Hepatocyte (in vitro differentiated cells): ENCODE measurements around the gene FUOM. TPM values are rescaled to one million over a fixed set of nuclear protein-coding genes. Genes with fewer than 3 reads are reported as not detected.
A peak's percentile ranks its signal among the peaks of the same experiment; 100 is the strongest.

Experiments
- DNase-seq: peaks from one replicate; pipeline ENCODE4 v3.0.0-alpha.2; 2016; ENCODE audit warnings: low spot score
- H2AFZ ChIP-seq: fragments of 200-600 bp; sonication (generic); 2 replicates; pipeline ENCODE4 v1.6.0; 2016; ENCODE audit warnings: antibody characterized with exemption, mild to moderate bottlenecking
- H3K27ac ChIP-seq: fragments of 200-600 bp; sonication (generic); 2 replicates; pipeline ENCODE4 v1.5.1; 2016; ENCODE audit warnings: mild to moderate bottlenecking
- H3K27me3 ChIP-seq: fragments of 200-600 bp; sonication (generic); 2 replicates; pipeline ENCODE4 v1.6.1; 2016
- H3K36me3 ChIP-seq: fragments of 200-600 bp; sonication (generic); replicated peaks from 2 replicates; pipeline ENCODE4 v1.5.1; 2016; ENCODE audit warnings: low read depth; ENCODE audit not compliant: insufficient read depth
- H3K4me1 ChIP-seq: fragments of 200-600 bp; sonication (generic); 2 replicates; pipeline ENCODE4 v1.5.1; 2016; ENCODE audit warnings: mild to moderate bottlenecking, moderate library complexity; ENCODE audit not compliant: insufficient read depth
- H3K4me2 ChIP-seq: fragments of 200-600 bp; sonication (generic); 2 replicates; pipeline ENCODE4 v1.6.0; 2016
- H3K4me3 ChIP-seq: fragments of 200-600 bp; sonication (generic); 2 replicates; pipeline ENCODE4 v1.5.1; 2016; ENCODE audit warnings: mild to moderate bottlenecking
- H3K79me2 ChIP-seq: fragments of 200-600 bp; sonication (generic); 2 replicates; pipeline ENCODE4 v1.6.0; 2017; ENCODE audit warnings: mild to moderate bottlenecking
- H3K9me2 ChIP-seq: fragments of 200-600 bp; sonication (generic); replicated peaks from 2 replicates; pipeline ENCODE4 v1.6.0; 2017; ENCODE audit warnings: mild to moderate bottlenecking; ENCODE audit not compliant: insufficient read depth
- H3K9me3 ChIP-seq: fragments of 200-600 bp; sonication (generic); 2 replicates; pipeline ENCODE4 v1.5.1; 2016; ENCODE audit warnings: low read depth, mild to moderate bottlenecking
- H4K20me1 ChIP-seq: fragments of 200-600 bp; sonication (generic); 2 replicates; pipeline ENCODE4 v1.6.0; 2016; ENCODE audit warnings: mild to moderate bottlenecking; ENCODE audit not compliant: insufficient read depth, poor library complexity, severe bottlenecking
- EZH2 ChIP-seq: fragments of 200-600 bp; sonication (generic); IDR thresholded peaks from 2 replicates; pipeline ENCODE4 v1.6.1; 2016; ENCODE audit warnings: antibody characterized with exemption, mild to moderate bottlenecking, borderline replicate concordance
- EZH2phosphoT487 ChIP-seq: fragments of 200-600 bp; sonication (generic); IDR thresholded peaks from one replicate; pipeline ENCODE4 v1.6.1; 2018; ENCODE audit warnings: antibody characterized with exemption, mild to moderate bottlenecking, low read depth, moderate library complexity; ENCODE audit not compliant: unreplicated experiment, severe bottlenecking
- WGBS: methylation state at CpG from one replicate; pipeline ENCODE4 v1.1.6; 2016; ENCODE audit warnings: low lambda C conversion rate; ENCODE audit errors: missing lambda C conversion rate; 5-methylcytosine and 5-hydroxymethylcytosine counted together
- polyA plus RNA-seq: library from polyadenylated mRNA; unstranded; fragments of >200 nt; fragmentation: Nextera tagmentation; extraction: Ambion mirVana; gene quantifications from 2 replicates; pipeline ENCODE4 v1.2.1, GENCODE V29; 2016
- total RNA-seq: library from RNA; depleted of rRNA; stranded (reverse); fragments of >200 nt; gene quantifications from 2 replicates; pipeline ENCODE4 v1.2.3, GENCODE V29; 2014
- TF ChIP-seq, protein P1 (sequence below): fragments of 200-600 bp; sonication (generic); IDR thresholded peaks from 2 replicates; pipeline ENCODE4 v1.5.1; 2016; ENCODE audit warnings: antibody characterized with exemption, mild to moderate bottlenecking; ENCODE audit not compliant: poor library complexity

FUOM gene
- total and polyA plus RNA-seq, 2 experiments from 2014 or later, result 31.1 to 34.6 TPM

GRCh38 chr10:133309100-133309719 lies 48.6 kb downstream of the FUOM start:
- Histone ChIP-seq H3K4me3 (peak overlapping the region; percentile 100), H3K9me3 (no peaks in the 10 kb centered on the region), H2AFZ (peak overlapping the region; percentile 97), H3K27me3 (no peaks in the 10 kb centered on the region), H3K9me2 (no peaks in the 10 kb centered on the region), H3K4me2 (peak overlapping the region; percentile 95), H3K4me1 (peaks cover 7% of the 10 kb centered on the region), H3K79me2 (peaks cover 42% of the 10 kb centered on the region), H3K36me3 (no peaks in the 10 kb centered on the region), H4K20me1 (peaks cover 35% of the 10 kb centered on the region), H3K27ac (peak overlapping the region; percentile 100)
- TF ChIP-seq EZH2phosphoT487 (no peak), EZH2 (no peak)
- TF ChIP-seq, protein P1, sequence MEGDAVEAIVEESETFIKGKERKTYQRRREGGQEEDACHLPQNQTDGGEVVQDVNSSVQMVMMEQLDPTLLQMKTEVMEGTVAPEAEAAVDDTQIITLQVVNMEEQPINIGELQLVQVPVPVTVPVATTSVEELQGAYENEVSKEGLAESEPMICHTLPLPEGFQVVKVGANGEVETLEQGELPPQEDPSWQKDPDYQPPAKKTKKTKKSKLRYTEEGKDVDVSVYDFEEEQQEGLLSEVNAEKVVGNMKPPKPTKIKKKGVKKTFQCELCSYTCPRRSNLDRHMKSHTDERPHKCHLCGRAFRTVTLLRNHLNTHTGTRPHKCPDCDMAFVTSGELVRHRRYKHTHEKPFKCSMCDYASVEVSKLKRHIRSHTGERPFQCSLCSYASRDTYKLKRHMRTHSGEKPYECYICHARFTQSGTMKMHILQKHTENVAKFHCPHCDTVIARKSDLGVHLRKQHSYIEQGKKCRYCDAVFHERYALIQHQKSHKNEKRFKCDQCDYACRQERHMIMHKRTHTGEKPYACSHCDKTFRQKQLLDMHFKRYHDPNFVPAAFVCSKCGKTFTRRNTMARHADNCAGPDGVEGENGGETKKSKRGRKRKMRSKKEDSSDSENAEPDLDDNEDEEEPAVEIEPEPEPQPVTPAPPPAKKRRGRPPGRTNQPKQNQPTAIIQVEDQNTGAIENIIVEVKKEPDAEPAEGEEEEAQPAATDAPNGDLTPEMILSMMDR, result no peak
- DNase-seq, result peak; percentile 96
- 71% methylated on average over 16 of the region's 46 CpGs for WGBS

- Histone ChIP-seq H3K4me3 (peak within 1 kb of the TSS; percentile 100), H3K9me2 (no peaks in the 10 kb centered on the region), H3K79me2 (peaks cover 48% of the 10 kb centered on the region), H3K36me3 (no peaks in the 10 kb centered on the region), H3K9me3 (no peaks in the 10 kb centered on the region), H4K20me1 (peaks cover 41% of the 10 kb centered on the region), H3K27ac (peak within 1 kb of the TSS; percentile 100), H2AFZ (peak within 1 kb of the TSS; percentile 97), H3K4me1 (peaks cover 7% of the 10 kb centered on the region), H3K27me3 (no peaks in the 10 kb centered on the region), H3K4me2 (peak within 1 kb of the TSS; percentile 95)
- peak; percentile 94 for DNase-seq
- WGBS, result 2% methylated on average over 53 of the region's 89 CpGs
- TF ChIP-seq, protein P1, result peak; percentile 20
- TF ChIP-seq EZH2phosphoT487 (no peak), EZH2 (no peak)
Observed at GRCh38 chr10:133308421-133309099, 49.3 kb downstream of the FUOM start, which contains the start of the genes TUBGCP2 and ZNF511. Gene TUBGCP2 (minus strand): TSS chr10:133308872. CDS start chr10:133302941, 5,931 bp downstream. Gene ZNF511 (plus strand): TSS chr10:133308914. CDS start chr10:133308944, 30 bp downstream.

DNA sequence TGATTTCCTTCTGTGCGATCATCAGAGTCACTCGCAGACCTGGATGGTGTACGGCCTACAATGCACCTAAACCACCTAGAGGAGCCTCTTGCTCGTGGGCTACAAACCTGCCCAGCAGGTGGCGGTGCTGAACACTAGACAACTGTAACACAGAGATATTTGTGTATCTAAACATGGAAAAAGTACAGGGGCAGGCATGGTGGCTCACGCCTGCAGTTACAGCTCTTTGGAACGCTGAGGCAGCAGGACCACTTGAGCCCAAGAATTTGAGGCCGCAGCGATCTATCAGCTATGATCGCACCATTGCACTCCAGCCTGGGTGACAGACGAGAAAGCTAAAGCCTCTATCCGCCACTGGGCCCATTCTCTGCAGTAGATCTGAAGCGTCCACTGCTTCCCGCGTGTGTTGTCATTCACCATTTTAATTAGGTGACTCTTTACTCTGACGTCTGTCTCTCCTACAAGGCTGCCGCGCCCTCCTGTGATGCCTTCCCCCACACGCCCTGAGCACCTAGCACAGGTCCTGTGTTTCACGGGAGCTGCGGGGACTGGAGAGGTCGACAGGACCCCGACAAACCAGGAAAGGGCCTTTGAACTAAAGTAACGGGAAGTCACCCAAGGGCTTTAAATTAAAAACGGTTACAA lies 49.9 kb downstream of the FUOM start:
- peak overlapping the region; percentile 95 for H3K4me2 ChIP-seq
- H3K9me3 ChIP-seq, result no peaks in the 10 kb centered on the region
- H3K27me3 ChIP-seq, result no peaks in the 10 kb centered on the region
- peak overlapping the region; percentile 100 for H3K4me3 ChIP-seq
- H2AFZ ChIP-seq, result peak overlapping the region; percentile 97
- no peaks in the 10 kb centered on the region for H3K9me2 ChIP-seq
- H3K36me3 ChIP-seq, result no peaks in the 10 kb centered on the region
- TF ChIP-seq EZH2 (no peak), EZH2phosphoT487 (no peak)
- TF ChIP-seq, protein P1, result peak; percentile 76
- peaks cover 46% of the 10 kb centered on the region for H4K20me1 ChIP-seq
- 10% methylated on average over 25 of the region's 25 CpGs for WGBS
- H3K27ac ChIP-seq, result peak overlapping the region; percentile 100
- peaks cover 7% of the 10 kb centered on the region for H3K4me1 ChIP-seq
- DNase-seq, result peak; percentile 91
- H3K79me2 ChIP-seq, result peaks cover 55% of the 10 kb centered on the region
